PFSK-1 (cell line): ENCODE data around the gene C4orf51.

Experiments used
- FOXP2 ChIP-seq: optimal IDR thresholded peaks from 2 replicates; pipeline ENCODE3; 2011; ENCODE audit warnings: borderline replicate concordance, control low read depth, inconsistent platforms; ENCODE audit not compliant: insufficient read depth; ENCODE audit errors: extremely low read length, extremely low read depth
- POLR2AphosphoS5 ChIP-seq: IDR thresholded peaks from 2 replicates; pipeline ENCODE4 v1.6.1; 2012; ENCODE audit warnings: low read depth, mild to moderate bottlenecking, control low read depth, low read length, moderate library complexity
- REST ChIP-seq, 2 experiments: IDR thresholded peaks; 2 replicates each; pipeline versions ENCODE4 v1.6.1 to v1.8.0; 2011 to 2012; ENCODE audit warnings: low read depth in 2 of 2, low read length in 2 of 2, control low read depth in 1 of 2, inconsistent platforms in 1 of 2, mild to moderate bottlenecking in 1 of 2, moderate library complexity in 1 of 2; ENCODE audit not compliant: insufficient read depth in 1 of 2
- SIN3A ChIP-seq: IDR thresholded peaks from 2 replicates; pipeline ENCODE4 v1.6.1; 2012; ENCODE audit warnings: mild to moderate bottlenecking, low read length, moderate library complexity, borderline replicate concordance; ENCODE audit not compliant: insufficient read depth
- TAF1 ChIP-seq: IDR thresholded peaks from 2 replicates; pipeline ENCODE4 v1.6.1; 2012; ENCODE audit warnings: low read length, control low read depth, borderline replicate concordance; ENCODE audit not compliant: insufficient read depth

C4orf51 gene

GRCh38 chr4:145703850-145704497 is 24.0 kb downstream of the C4orf51 start:
- no peak for TF ChIP-seq FOXP2
- TF ChIP-seq POLR2AphosphoS5 = no peak
- no peak for TF ChIP-seq SIN3A
- TF ChIP-seq REST (IDR thresholded peaks at IDR 0.05; ENCODE audit: insufficient read depth in 1 of 2, low read depth in 2 of 2, low read length in 2 of 2) = no peak
- TF ChIP-seq TAF1 = no peak

- TF ChIP-seq POLR2AphosphoS5 = no peak
- TF ChIP-seq REST (IDR thresholded peaks at IDR 0.05; ENCODE audit: insufficient read depth in 1 of 2, low read depth in 2 of 2, low read length in 2 of 2) = no peak
- no peak for TF ChIP-seq FOXP2
- no peak for TF ChIP-seq TAF1
- TF ChIP-seq SIN3A = no peak
These were observed 29.4 kb downstream of the C4orf51 start for GRCh38 chr4:145709336-145709735.

- TF ChIP-seq POLR2AphosphoS5 (no peak), TAF1 (no peak), FOXP2 (no peak), REST (IDR thresholded peaks at IDR 0.05; ENCODE audit: insufficient read depth in 1 of 2, low read depth in 2 of 2, low read length in 2 of 2) (no peak), SIN3A (no peak)
These were observed 29.9 kb downstream of the C4orf51 start for GRCh38 chr4:145709843-145710242.

- TF ChIP-seq SIN3A (no peak), POLR2AphosphoS5 (no peak), FOXP2 (no peak)
These were observed 36.3 kb downstream of the C4orf51 start for GRCh38 chr4:145716200-145716599.

- TF ChIP-seq REST (IDR thresholded peaks at IDR 0.05; ENCODE audit: insufficient read depth in 1 of 2, low read depth in 2 of 2, low read length in 2 of 2) (no peak), TAF1 (no peak), POLR2AphosphoS5 (no peak), SIN3A (no peak), FOXP2 (no peak)
These were observed 36.8 kb downstream of the C4orf51 start for GRCh38 chr4:145716661-145717200.
